Endodermal cell (in vitro differentiated cells): ENCODE measurements around the gene HSPA4L. TPM values are rescaled to one million over a fixed set of nuclear protein-coding genes. Genes with fewer than 3 reads are reported as not detected.

Experiments
- DNase-seq: peaks from one replicate; pipeline ENCODE4 v3.0.0-alpha.2; 2017
- H3K27ac ChIP-seq: 2 replicates; pipeline ENCODE4 v1.5.1; 2013; ENCODE audit warnings: mild to moderate bottlenecking, low read depth, low read length, moderate library complexity
- H3K27me3 ChIP-seq: 2 replicates; pipeline ENCODE4 v1.6.1; 2013; ENCODE audit warnings: mild to moderate bottlenecking, low read length, moderate library complexity; ENCODE audit not compliant: insufficient read depth, control insufficient read depth, poor library complexity, severe bottlenecking
- H3K36me3 ChIP-seq: 2 replicates; pipeline ENCODE4 v1.7.0; 2013; ENCODE audit warnings: mild to moderate bottlenecking, low read length, moderate library complexity; ENCODE audit not compliant: control insufficient read depth, insufficient read depth
- H3K4me1 ChIP-seq: one replicate; pipeline ENCODE4 v1.7.0; 2013; ENCODE audit warnings: low read length; ENCODE audit not compliant: control insufficient read depth, insufficient read depth
- H3K4me3 ChIP-seq: 2 replicates; pipeline ENCODE4 v1.5.1; 2013; ENCODE audit warnings: mild to moderate bottlenecking, low read length, moderate library complexity
- H3K9ac ChIP-seq: 2 replicates; pipeline ENCODE4 v1.6.1; 2013; ENCODE audit warnings: mild to moderate bottlenecking, low read length, moderate library complexity; ENCODE audit not compliant: poor library complexity, severe bottlenecking; ENCODE audit errors: extremely low read depth
- H3K9me3 ChIP-seq: 2 replicates; pipeline ENCODE4 v1.6.1; 2013; ENCODE audit warnings: mild to moderate bottlenecking, low read length, moderate library complexity; ENCODE audit not compliant: control insufficient read depth
- H3K27ac Mint-ChIP-seq: 2 replicates; pipeline ENCODE4 v1.8.0; 2020; ENCODE audit warnings: mixed read lengths
- H3K27me3 Mint-ChIP-seq: 2 replicates; pipeline ENCODE4 v1.8.0; 2021; ENCODE audit warnings: mild to moderate bottlenecking, mixed read lengths; ENCODE audit not compliant: insufficient read depth
- H3K36me3 Mint-ChIP-seq: 2 replicates; pipeline ENCODE4 v1.8.0; 2020; ENCODE audit warnings: low read depth, mixed read lengths
- H3K4me1 Mint-ChIP-seq: 2 replicates; pipeline ENCODE4 v1.8.0; 2020; ENCODE audit warnings: mixed read lengths
- H3K4me3 Mint-ChIP-seq: 2 replicates; pipeline ENCODE4 v1.8.0; 2020; ENCODE audit warnings: mild to moderate bottlenecking, moderate library complexity, mixed read lengths
- H3K9me3 Mint-ChIP-seq: 2 replicates; pipeline ENCODE4 v1.8.0; 2020; ENCODE audit warnings: mild to moderate bottlenecking, mixed read lengths
- WGBS, 2 experiments: methylation state at CpG; one replicate each; pipeline versions ENCODE4 v1.1.5 to v1.1.7; 2013; ENCODE audit warnings: missing lambda C conversion rate in 2 of 2, mixed read lengths in 1 of 2; ENCODE audit not compliant: insufficient coverage in 1 of 2, insufficient read length in 1 of 2; 5-methylcytosine and 5-hydroxymethylcytosine counted together
- total RNA-seq, 2 donors: library from RNA; stranded (reverse); fragmentation: NEBNext Ultra II Directional in 1 of 2; extraction: Animal tissue kit (Norgen Biotek cat#: 25700) in 1 of 2; gene quantifications; 2 replicates in 1 of 2; 3 replicates in 1 of 2; pipeline ENCODE4 v1.2.1, GENCODE V29; 2021
- TF ChIP-seq, protein P1 (sequence below): fragments of 200-600 bp; sonication (generic); conservative IDR thresholded peaks from 2 replicates; pipeline ENCODE4 v1.5.0; 2021; ENCODE audit warnings: antibody characterized with exemption, mild to moderate bottlenecking

HSPA4L gene
- total RNA-seq, 2 donors from 2014 or later: 2.0 to 6.2 TPM

DNA sequence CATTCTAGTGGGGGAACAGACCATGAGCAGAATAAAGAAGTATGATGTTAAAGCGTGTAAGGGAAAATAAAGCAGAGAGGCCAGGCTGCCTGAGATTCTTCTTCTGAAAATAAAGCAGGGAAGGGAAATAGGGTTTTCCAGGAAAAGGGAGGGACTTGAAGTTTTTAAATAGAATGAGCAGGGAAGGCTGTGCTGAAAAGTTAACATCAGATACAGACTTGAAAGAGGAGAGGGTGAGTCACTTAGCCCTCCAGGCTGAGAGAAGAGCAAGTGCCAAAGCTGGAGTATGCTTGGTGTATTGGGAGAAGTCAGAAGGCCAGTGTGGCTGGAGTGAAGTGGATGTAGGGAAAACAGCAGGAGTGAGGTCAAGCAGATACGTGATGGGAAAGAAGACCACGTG, 88.6 kb downstream of the HSPA4L start:
- H3K27ac ChIP-seq: no peak overlapping the region

DNA sequence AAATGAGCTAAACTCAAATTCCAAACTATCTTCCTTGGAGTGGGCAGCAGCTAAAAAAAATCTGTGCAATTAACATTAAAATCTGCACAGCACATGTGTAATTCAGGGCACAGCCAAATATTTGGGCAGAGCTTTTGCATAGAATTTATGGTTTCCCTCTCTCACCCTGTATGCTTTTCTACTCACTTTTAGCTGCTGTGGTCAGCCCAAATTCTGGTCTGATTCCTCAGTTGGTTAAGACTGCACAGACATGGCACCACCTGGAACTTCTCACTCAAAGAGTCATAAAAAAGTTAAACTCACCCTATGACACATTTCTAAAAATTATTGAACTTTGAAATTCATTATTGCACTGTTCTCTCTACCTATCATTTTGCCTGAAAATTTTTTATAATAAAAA, 93.7 kb downstream of the HSPA4L start:
- DNase-seq: no peak
- TF ChIP-seq, protein P1, sequence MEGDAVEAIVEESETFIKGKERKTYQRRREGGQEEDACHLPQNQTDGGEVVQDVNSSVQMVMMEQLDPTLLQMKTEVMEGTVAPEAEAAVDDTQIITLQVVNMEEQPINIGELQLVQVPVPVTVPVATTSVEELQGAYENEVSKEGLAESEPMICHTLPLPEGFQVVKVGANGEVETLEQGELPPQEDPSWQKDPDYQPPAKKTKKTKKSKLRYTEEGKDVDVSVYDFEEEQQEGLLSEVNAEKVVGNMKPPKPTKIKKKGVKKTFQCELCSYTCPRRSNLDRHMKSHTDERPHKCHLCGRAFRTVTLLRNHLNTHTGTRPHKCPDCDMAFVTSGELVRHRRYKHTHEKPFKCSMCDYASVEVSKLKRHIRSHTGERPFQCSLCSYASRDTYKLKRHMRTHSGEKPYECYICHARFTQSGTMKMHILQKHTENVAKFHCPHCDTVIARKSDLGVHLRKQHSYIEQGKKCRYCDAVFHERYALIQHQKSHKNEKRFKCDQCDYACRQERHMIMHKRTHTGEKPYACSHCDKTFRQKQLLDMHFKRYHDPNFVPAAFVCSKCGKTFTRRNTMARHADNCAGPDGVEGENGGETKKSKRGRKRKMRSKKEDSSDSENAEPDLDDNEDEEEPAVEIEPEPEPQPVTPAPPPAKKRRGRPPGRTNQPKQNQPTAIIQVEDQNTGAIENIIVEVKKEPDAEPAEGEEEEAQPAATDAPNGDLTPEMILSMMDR: no peak
- Mint-ChIP-seq H3K27ac (no peak overlapping the region), H3K9me3 (no peaks in the 10 kb centered on the region), H3K4me3 (no peak overlapping the region), H3K27me3 (no peaks in the 10 kb centered on the region), H3K4me1 (peaks cover 3% of the 10 kb centered on the region), H3K36me3 (peaks cover 8% of the 10 kb centered on the region)
- H3K9me3 ChIP-seq: no peaks in the 10 kb centered on the region
- no peaks in the 10 kb centered on the region for H3K4me1 ChIP-seq
- no peak overlapping the region for H3K27ac ChIP-seq
- H3K27me3 ChIP-seq: no peaks in the 10 kb centered on the region
- H3K4me3 ChIP-seq: no peak overlapping the region
- H3K36me3 ChIP-seq: no peaks in the 10 kb centered on the region
- H3K9ac ChIP-seq: no peak overlapping the region

More for the DNA sequence above, 88.6 kb downstream of the HSPA4L start:
- Mint-ChIP-seq H3K4me3 (no peak overlapping the region), H3K27me3 (no peaks in the 10 kb centered on the region), H3K27ac (no peak overlapping the region), H3K9me3 (no peaks in the 10 kb centered on the region), H3K36me3 (peaks cover 8% of the 10 kb centered on the region), H3K4me1 (no peaks in the 10 kb centered on the region)
- H3K9me3 ChIP-seq: no peaks in the 10 kb centered on the region
- TF ChIP-seq, protein P1: no peak
- no peaks in the 10 kb centered on the region for H3K27me3 ChIP-seq
- no peaks in the 10 kb centered on the region for H3K36me3 ChIP-seq
- H3K9ac ChIP-seq: no peak overlapping the region
- no peak overlapping the region for H3K4me3 ChIP-seq
- 72% methylated on average over 3 of the region's 3 CpGs for WGBS, 2 experiments
- no peak for DNase-seq
- H3K4me1 ChIP-seq: no peaks in the 10 kb centered on the region

DNA sequence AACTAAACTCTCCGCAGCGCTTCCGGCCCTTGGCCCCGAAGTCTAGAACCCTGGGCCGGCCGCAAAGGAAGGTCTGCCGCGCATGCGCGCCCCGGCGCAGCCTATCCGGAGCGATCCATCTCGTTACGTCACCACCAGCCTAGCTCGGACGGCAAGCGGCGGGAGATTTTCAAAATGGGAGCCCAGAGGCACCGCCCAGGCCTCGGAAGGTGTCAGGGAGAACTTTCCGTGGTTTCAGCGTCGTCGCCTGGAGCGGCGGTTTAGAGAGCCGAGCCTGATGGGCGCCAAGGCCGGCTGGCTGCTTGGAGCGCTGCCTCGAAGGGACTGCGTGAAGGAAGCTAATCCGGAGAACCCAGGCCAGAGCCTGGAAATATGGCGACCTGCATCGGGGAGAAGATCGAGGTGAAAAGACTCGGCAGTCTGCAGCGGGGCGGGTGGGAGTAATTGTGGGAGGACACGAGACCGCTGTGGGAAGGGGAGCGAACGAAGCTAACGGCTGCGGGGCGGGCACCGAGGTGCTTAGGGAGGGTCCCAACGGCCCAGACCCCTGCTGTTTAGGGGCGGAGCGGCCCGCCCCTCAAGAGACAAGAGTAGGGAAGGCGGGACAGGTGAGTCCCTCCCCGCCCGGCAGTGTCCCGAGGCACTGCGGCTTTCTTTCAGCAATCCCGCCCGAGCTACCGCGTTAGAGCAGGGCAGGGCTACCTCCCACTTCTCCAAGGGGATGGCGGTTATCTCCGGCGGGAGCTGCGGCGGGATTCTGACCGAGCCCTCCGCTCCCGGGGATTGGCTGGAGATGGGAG, 98.8 kb downstream of the HSPA4L start, which contains the start of gene PLK4:
Gene PLK4, plus strand, starts transcription at position 131 of the 800 bp plus-strand sequence. Its CDS starts 242 bp downstream, at position 373.
- H3K4me1 ChIP-seq: no peaks in the 10 kb centered on the region
- Mint-ChIP-seq H3K9me3 (no peaks in the 10 kb centered on the region), H3K4me3 (peak within 1 kb of the TSS; percentile 100), H3K4me1 (peaks cover 6% of the 10 kb centered on the region), H3K27ac (peak within 1 kb of the TSS; percentile 100), H3K36me3 (peaks cover 18% of the 10 kb centered on the region), H3K27me3 (no peaks in the 10 kb centered on the region)
- TF ChIP-seq, protein P1: no peak
- 0% methylated on average over 23 to 70 of the region's 70 CpGs for WGBS, 2 experiments
- H3K27me3 ChIP-seq: no peaks in the 10 kb centered on the region
- H3K36me3 ChIP-seq: peaks cover 32% of the 10 kb centered on the region
- H3K4me3 ChIP-seq: peak within 1 kb of the TSS; percentile 90
- peak within 1 kb of the TSS; percentile 89 for H3K27ac ChIP-seq
- no peaks in the 10 kb centered on the region for H3K9me3 ChIP-seq
- DNase-seq: peak; percentile 99
- peak within 1 kb of the TSS; percentile 94 for H3K9ac ChIP-seq
